A549 (cell line): ENCODE results near the gene XYLT1.
A peak's percentile ranks its signal among the peaks of the same experiment; 100 is the strongest.

Experiments used
- NPAS2 ChIP-seq: fragments of 250-450 bp; sonication (Bioruptor Pico); IDR thresholded peaks from 2 replicates; pipeline ENCODE4 v1.8.0; 2022; ENCODE audit warnings: mild to moderate bottlenecking, moderate library complexity, borderline replicate concordance
- POLR2A ChIP-seq: IDR thresholded peaks from 2 replicates; pipeline ENCODE4 v1.6.1; 2012; ENCODE audit warnings: mild to moderate bottlenecking, low read length
- TF ChIP-seq, protein P1 (sequence below): fragments of >200 bp; sonication (Bioruptor Twin); formaldehyde crosslinking; IDR thresholded peaks from 3 replicates; pipeline ENCODE4 v1.5.1; 2016

DNA sequence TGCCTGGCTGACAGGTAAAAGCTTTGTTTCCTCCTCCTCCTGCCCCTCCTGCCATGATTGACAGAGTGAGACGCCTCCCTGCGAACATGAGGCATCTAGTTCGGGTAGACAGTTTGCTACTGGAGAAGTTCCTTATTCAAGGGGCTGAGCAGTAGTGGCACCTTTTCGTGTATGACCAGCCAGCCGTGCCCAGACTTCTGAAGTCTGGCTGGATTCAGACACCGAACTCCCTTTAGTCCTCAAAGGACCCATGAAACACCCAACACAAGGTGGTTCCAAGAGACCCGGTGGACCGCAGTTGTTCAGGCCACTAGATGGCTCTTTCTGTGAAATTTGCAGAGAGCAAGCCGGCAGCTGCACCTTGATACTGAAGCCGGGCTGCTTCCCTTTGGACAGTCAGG, 192.8 kb downstream of the XYLT1 start:
- TF ChIP-seq POLR2A (no peak), NPAS2 (CRISPR knock-in tag) (no peak)
- TF ChIP-seq, protein P1, sequence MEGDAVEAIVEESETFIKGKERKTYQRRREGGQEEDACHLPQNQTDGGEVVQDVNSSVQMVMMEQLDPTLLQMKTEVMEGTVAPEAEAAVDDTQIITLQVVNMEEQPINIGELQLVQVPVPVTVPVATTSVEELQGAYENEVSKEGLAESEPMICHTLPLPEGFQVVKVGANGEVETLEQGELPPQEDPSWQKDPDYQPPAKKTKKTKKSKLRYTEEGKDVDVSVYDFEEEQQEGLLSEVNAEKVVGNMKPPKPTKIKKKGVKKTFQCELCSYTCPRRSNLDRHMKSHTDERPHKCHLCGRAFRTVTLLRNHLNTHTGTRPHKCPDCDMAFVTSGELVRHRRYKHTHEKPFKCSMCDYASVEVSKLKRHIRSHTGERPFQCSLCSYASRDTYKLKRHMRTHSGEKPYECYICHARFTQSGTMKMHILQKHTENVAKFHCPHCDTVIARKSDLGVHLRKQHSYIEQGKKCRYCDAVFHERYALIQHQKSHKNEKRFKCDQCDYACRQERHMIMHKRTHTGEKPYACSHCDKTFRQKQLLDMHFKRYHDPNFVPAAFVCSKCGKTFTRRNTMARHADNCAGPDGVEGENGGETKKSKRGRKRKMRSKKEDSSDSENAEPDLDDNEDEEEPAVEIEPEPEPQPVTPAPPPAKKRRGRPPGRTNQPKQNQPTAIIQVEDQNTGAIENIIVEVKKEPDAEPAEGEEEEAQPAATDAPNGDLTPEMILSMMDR: peak; percentile 34; the same call in 1 of the 3 replicates
